HG03045 (cell line): Measurements from ENCODE around the gene BCAT1.
"Not testable (repeated sequence)": the region's sequence is repeated elsewhere in the genome, so short reads cannot be mapped to it uniquely, and the experiment has no call there.

ENCODE experiments used
- ATAC-seq: cut with Tn5 transposase; IDR thresholded peaks from one replicate; pipeline ENCODE4 v1.9.1; 2021; ENCODE audit warnings: mild to moderate bottlenecking, moderate library complexity; ENCODE audit not compliant: unreplicated experiment

BCAT1 gene

DNA sequence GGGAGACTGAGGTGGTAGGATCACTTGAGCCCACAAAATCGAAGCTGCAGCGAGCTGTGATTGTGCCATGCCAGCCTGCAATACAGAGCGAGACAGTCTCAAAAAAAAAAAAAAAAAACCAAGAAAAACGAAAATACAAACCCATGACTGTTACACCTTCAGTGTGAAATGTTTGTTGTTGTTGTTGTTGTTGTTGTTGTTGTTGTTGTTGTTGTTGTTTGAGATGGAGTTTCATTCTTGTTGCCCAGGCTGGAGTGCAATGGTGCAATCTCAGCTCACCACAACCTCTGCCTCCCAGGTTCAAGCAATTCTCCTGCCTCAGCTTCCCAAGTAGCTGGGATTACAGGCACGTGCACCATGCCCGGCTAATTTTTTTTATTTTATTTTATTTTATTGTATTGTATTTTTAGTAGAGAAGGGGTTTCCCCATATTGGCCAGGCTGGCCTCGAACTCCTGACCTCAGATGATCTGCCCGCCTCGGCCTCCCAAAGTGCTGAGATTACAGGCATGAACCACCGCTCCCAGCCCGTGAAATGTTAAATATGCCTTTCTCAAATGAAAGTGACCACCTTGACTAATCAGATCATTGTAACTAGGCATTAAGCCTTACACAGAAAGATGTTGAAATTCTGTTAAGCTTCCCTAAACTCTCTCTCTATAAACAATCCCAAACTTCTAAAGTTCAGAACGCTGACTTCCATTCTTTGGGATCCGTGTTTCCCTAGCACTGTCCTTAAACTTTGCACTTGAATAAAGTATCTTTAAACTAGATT lies 20.2 kb downstream of the BCAT1 start:
- not testable (repeated sequence) for ATAC-seq

DNA sequence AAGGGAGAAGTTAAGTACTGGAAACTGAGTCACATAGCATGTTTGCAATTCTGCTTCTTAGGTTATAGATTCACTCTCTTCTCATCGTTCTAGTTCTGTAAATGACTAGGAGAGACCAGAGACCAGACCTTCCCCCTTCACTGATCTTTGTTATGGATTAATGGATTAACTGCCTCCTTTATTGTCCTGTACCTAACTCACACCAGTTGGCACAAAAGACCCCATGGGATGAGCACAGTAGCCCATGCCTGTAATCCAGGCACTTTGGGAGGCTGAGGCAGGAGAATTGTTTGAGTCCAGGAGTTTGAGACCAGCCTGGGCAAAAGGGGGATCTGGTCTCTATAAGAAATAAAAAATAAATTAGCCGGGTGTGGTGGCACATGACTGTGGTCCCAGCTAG lies 20.8 kb downstream of the BCAT1 start:
- ATAC-seq: no peak

- not testable (repeated sequence) for ATAC-seq
These were observed 22.8 kb downstream of the BCAT1 start for GRCh38 chr12:24926080-24926479.

DNA sequence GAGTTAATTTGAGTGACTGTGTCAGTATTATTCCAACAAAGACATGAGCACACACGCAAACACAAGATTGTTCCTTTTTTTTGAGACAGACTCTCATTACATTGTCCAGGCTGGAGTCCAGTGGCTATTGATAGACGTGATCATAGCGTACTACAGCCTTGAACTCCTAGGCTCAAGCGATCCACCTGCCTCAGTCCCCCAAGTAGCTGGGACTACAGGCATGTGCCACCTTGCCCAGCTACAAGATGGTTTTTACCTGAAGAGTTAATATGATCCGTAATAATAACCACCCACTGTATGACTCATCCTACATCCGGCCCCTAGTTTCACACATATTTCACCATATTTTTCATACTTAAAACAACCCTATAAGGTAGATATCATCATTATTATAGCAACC lies 26.8 kb downstream of the BCAT1 start:
- no peak for ATAC-seq

DNA sequence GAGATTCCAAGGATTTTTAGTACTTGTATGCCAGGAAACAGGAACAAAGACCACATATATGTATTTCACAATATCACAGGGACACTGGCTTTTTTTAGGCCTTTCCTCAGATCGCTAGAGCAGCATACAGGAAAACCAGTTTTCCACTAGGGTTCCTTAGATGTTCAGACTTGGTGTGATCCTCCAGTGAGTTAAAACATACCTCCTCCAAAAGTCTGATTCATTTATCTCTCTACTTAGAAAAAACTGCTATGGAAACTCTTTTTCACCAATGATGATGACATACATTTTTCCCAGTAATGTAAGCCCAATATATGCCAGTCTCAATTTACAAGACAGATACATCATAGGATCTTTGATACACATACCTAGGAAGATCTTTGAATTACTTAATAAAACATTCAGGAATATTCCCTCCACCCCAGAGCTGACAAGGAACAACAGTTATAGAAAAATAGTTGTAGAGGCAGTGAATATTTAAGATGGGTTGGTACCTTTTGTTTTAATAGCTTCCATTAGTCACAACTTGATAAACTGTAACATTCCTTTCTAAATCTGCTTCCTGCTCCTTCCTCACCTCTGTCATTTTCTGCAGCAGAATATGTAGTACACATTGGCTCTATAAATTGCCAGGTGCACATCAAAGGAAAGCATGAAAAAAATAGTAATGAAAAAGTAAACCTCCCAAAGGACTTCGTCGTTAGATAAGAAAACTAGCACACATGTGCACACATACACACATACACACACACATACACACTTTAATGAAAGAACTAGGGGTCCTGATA lies 27.5 kb downstream of the BCAT1 start:
- no peak for ATAC-seq

GRCh38 chr12:24920141-24920540 lies 28.8 kb downstream of the BCAT1 start:
- no peak for ATAC-seq

- no peak for ATAC-seq
These were observed 29.4 kb downstream of the BCAT1 start for GRCh38 chr12:24919346-24920001.

DNA sequence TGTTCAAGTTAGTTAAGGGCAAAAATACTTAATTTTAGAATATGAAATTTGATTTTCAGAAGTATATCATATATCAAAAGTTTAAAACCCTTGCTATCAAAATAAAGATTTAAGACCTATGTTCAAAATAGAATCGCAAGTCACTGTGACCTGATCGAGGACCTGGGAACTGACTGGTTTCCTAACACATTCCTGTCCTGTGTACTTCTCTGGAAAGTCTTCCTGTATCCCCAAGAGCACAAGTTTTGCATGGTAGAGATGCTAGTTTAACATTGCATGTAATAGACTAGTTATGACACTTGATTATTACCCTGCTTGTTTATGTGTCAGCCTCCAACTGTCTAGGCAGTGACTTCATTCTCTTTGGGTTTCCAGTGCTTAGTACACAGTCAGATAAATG lies 30.3 kb downstream of the BCAT1 start:
- no peak for ATAC-seq

DNA sequence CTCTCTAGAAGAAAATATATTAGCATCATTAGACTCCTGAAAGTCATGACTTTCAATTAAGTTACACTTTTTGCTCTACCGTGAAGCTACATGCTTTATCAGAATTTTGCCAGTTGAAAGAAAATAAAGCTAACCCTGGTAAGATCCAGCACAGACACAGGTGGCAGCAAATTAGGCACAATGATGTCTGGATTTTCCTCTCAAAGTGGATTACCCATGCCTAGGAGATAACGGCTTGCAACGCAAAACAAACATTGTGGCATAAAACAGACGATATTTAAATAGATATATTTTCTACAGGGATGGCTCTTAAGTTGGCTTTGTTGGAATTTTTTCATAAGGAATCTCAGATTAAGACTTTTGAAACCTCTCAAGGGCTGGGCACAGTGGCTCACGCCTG lies 33.4 kb downstream of the BCAT1 start:
- no peak for ATAC-seq

DNA sequence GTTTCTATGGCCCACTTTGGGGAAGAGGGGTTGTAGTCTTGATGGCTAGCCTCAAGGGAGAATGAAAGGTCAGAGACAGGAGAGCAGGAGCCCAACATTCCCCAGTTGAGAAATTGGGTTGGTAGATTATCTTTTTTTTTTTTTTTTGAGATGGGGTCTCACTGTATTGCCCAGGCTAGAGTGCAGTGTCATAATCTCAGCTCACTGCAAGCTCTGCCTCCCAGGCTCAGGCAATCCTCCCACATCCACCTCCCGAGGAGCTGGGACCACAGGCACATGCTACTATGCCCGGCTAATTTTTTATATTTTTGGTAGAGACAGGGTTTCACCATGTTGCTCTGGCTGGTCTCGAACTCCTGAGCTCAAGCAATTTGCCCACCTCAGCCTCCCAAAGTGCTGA lies 34.9 kb downstream of the BCAT1 start:
- no peak for ATAC-seq

- no peak for ATAC-seq
These were observed 35.8 kb downstream of the BCAT1 start for GRCh38 chr12:24913130-24913529.

GRCh38 chr12:24911271-24911791 lies 37.6 kb downstream of the BCAT1 start:
- no peak for ATAC-seq

GRCh38 chr12:24910192-24910591 lies 38.7 kb downstream of the BCAT1 start:
- not testable (repeated sequence) for ATAC-seq

- no peak for ATAC-seq
These were observed 39.2 kb downstream of the BCAT1 start for GRCh38 chr12:24909667-24910066.

- no peak for ATAC-seq
These were observed 41.4 kb downstream of the BCAT1 start for GRCh38 chr12:24907464-24907863.

- no peak for ATAC-seq
These were observed 42.8 kb downstream of the BCAT1 start for GRCh38 chr12:24906141-24906540.

- ATAC-seq: no peak
These were observed 43.5 kb downstream of the BCAT1 start for GRCh38 chr12:24905431-24905830.

- ATAC-seq: no peak
These were observed 44.0 kb downstream of the BCAT1 start for GRCh38 chr12:24904871-24905270.

GRCh38 chr12:24903329-24904088 lies 45.4 kb downstream of the BCAT1 start:
- no peak for ATAC-seq

GRCh38 chr12:24902511-24903328 lies 46.2 kb downstream of the BCAT1 start:
- ATAC-seq: peak; percentile 63
